T-helper 17 cell (primary cell): Measurements from ENCODE around the gene HSPA12B. TPM values are rescaled to one million over a fixed set of nuclear protein-coding genes. Genes with fewer than 3 reads are reported as not detected.

Source experiments
- ATAC-seq: fragments of 150-1000 bp; cut with Tn5 transposase; 2 replicates; pipeline ENCODE4 v1.10.0; 2021; ENCODE audit warnings: mild to moderate bottlenecking, moderate library complexity
- DNase-seq, 3 donors: peaks; one replicate each; pipeline versions ENCODE4 v3.0.0 to v3.0.0-alpha.2; 2020 to 2021
- H3K9me3 ChIP-seq: one replicate; pipeline ENCODE4 v1.7.0; 2013; ENCODE audit warnings: low read length, mild to moderate bottlenecking; ENCODE audit not compliant: control insufficient read depth, poor library complexity, severe bottlenecking
- H3K27ac Mint-ChIP-seq: one replicate; pipeline ENCODE4 v1.8.0; 2022; ENCODE audit warnings: mild to moderate bottlenecking, moderate library complexity, mixed read lengths
- H3K27me3 Mint-ChIP-seq: one replicate; pipeline ENCODE4 v1.8.0; 2022; ENCODE audit warnings: mixed read lengths
- H3K36me3 Mint-ChIP-seq: one replicate; pipeline ENCODE4 v1.8.0; 2022; ENCODE audit warnings: low read depth, mixed read lengths
- H3K4me1 Mint-ChIP-seq: one replicate; pipeline ENCODE4 v1.8.0; 2022; ENCODE audit warnings: mild to moderate bottlenecking, mixed read lengths
- H3K4me3 Mint-ChIP-seq: one replicate; pipeline ENCODE4 v1.8.0; 2022; ENCODE audit warnings: mild to moderate bottlenecking, moderate library complexity, mixed read lengths
- total RNA-seq, 4 donors: library from RNA in 2 of 4; stranded (reverse) in 2 of 4; gene quantifications; one replicate each; pipeline ENCODE4 v1.2.3 and lab custom pipeline; 2022 to 2026

The HSPA12B gene
- total RNA-seq, 2 donors from 2014 or later = not detected

DNA sequence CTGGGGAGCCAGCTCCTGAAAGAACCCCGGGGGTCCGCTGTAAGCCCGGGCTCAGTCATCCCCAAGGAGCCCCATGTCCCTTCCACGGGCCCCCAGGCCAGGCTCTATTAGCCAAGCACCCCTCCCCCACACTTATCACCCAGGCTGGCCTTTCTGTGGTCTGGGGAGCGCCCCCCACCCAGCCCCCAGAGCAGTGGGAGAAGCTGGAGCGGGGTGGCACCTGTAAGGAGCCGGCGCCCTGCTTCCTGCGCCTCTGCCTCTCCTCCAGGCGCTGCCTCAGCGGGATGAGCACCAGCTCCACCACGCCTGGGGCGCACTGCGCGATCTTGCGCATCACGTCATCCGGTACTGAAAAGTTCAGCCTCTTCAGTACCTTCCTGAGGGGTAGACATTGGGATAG lies 46.5 kb downstream of the HSPA12B start:
- ATAC-seq (no peak), DNase-seq (no peak)
- Mint-ChIP-seq H3K4me1 (peaks cover 28% of the 10 kb centered on the region), H3K4me3 (peak overlapping the region; percentile 89), H3K27ac (no peak overlapping the region), H3K36me3 (no peaks in the 10 kb centered on the region), H3K27me3 (no peaks in the 10 kb centered on the region)
- H3K9me3 ChIP-seq = no peaks in the 10 kb centered on the region

DNA sequence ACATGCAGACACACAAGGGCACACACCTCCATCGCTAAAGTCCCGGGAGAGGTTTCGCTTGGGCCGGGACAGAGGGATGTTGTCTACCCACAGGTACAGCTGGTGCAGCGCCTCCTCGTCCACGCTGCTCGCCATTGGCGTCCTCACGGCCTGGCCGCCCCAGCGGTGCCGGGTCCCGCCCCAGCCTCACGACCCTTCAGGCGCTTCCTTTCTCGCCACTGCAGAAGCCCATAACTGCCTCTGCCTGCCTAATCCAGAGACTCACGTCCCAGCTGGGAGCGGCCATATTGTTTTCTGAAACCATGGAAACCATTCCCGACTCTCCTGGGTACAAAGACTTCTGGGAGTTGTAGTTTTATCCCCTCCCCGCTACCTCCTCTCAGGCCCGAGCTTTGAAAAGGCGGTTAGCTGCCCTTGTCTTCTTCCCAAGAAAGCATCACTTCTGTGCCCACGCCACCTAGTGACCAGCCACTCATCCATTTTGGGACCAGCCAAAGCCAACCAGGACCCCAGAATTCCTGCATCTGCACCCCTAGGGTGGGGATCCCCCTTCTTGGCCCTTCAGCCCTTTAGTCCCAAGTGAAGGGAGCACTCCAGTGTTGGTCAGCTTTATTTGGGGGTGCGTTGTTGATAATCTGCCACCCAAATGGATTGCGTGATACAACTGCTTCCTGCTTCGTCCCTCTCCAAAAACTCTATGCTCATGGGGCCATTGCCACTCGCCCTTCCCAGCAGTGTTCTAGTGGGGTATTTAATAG lies 48.8 kb downstream of the HSPA12B start, which contains the start of gene SPEF1:
TSS of gene SPEF1 (minus strand) at position 296 of the 758 bp plus-strand sequence. CDS start at position 135, 161 bp downstream.
- peak; percentile 59 for ATAC-seq
- no peaks in the 10 kb centered on the region for H3K36me3 Mint-ChIP-seq
- no peaks in the 10 kb centered on the region for H3K9me3 ChIP-seq
- no peaks in the 10 kb centered on the region for H3K27me3 Mint-ChIP-seq
- H3K27ac Mint-ChIP-seq = no peak within 1 kb of the TSS
- H3K4me3 Mint-ChIP-seq = peak within 1 kb of the TSS; percentile 76
- peaks cover 38% of the 10 kb centered on the region for H3K4me1 Mint-ChIP-seq
- DNase-seq = no peak

DNA sequence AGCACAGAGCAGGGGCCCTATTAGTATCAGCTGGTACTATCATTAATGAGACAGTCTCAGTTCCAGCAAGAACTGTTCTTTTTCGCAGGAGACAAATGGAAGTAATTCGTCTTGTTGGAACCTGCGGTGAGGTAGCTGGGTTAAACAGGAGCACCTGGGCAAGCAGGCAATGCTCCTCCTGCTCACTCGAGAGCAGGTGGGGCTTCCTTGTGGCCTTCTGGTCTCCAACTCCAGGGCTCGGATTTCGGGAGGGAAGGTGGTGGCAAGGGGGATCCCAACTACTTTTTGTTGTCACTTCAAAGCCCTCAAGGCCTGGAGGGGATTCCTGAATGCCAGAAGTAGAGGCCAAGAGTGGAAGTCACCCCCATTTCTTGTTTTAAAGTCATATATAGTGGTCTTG lies 50.1 kb downstream of the HSPA12B start:
- H3K36me3 Mint-ChIP-seq = no peaks in the 10 kb centered on the region
- no peak overlapping the region for H3K27ac Mint-ChIP-seq
- no peak overlapping the region for H3K4me3 Mint-ChIP-seq
- peaks cover 33% of the 10 kb centered on the region for H3K4me1 Mint-ChIP-seq
- DNase-seq (no peak), ATAC-seq (no peak)
- H3K9me3 ChIP-seq = no peaks in the 10 kb centered on the region
- H3K27me3 Mint-ChIP-seq = no peaks in the 10 kb centered on the region

DNA sequence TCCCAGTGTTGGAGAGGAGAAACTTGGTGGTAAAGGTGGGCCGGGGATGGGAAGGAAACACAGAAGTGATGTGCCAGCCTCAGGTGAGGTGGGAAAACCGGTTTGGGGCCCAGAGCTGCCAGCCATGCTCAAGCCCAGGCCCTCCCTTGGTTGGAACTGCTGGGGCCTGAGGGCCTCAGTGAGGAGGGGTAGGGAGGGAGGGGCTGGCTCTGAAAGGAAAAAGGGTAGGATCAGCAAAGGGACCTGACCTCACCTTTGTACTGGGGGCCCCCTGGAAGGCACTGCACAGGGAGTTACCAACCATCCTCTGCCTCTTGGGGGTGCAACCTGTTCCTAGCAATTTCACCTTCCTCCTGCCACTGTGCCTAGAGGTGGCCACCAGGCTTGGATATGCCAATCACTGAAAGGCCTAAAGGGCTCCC lies 50.6 kb downstream of the HSPA12B start:
- H3K4me3 Mint-ChIP-seq = no peak overlapping the region
- H3K36me3 Mint-ChIP-seq = no peaks in the 10 kb centered on the region
- H3K9me3 ChIP-seq = no peaks in the 10 kb centered on the region
- peaks cover 32% of the 10 kb centered on the region for H3K4me1 Mint-ChIP-seq
- H3K27ac Mint-ChIP-seq = no peak overlapping the region
- no peak for DNase-seq
- no peaks in the 10 kb centered on the region for H3K27me3 Mint-ChIP-seq
- no peak for ATAC-seq

DNA sequence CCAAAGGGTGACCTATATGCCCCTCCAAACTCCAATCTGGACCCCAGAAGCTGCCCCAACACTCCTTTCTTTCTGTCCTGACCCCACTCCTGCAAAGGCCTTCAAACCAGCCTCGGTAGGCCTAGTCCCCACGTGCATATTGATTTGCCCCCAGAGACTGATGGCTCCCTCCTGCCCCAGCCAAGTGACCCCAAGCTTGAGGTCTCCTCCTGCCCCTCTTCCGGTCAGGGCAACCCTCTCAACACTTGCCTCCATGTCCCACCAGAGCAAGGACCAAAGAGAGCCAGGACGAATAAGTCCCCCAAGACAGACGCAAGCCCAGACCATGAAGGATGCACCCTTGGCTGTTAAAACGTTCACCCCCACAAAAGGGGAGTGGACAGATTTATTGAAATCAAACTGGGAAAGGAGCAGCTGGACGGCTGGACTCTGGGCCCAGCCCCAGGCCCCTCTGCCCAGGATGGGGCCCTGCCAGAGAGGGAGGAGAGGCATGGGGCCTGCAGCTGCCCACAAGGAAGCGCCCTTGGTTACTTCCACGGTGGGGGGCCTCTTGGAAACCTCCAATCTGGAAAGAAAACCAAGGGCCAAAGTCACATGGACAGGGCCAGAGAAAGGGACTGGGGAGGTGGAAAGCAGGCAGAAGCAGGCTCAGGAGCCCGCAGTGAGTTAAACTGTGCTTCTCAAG lies 51.2 kb downstream of the HSPA12B start:
- no peak for DNase-seq
- Mint-ChIP-seq H3K27me3 (no peaks in the 10 kb centered on the region), H3K36me3 (no peaks in the 10 kb centered on the region), H3K4me1 (peaks cover 33% of the 10 kb centered on the region), H3K4me3 (peak overlapping the region; percentile 15), H3K27ac (no peak overlapping the region)
- ATAC-seq = no peak
- H3K9me3 ChIP-seq = no peaks in the 10 kb centered on the region

DNA sequence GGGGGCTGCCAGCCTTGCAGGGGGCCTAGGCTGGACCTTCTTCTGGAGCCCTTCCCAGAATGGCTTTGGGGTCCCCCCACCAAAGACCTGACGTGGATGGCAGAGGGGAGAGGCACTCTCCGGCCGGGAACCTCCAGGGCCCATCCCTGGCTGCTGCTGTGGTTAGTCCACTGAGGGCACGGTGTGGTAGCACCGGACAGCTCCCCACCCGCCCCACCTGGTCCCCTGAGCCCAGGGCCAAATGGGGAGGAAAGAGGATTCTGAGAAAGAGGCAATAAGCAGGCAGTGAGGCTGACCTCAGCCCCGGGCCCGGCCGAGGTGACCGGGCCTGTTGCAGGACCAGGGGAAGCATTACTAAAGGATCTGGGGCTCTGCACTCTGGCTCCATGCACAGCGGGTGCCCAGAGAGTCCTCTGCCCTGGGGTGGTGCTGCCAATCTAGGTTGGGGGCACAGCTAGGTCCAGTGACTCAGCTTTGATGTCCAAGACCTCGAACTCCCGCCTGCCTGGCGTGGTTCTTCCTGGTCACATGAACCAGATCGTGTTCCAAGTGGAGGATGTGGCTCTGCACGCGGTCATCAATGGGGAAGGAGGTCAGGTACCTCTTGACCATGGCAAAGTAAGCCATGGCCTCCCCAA lies 51.9 kb downstream of the HSPA12B start:
- Mint-ChIP-seq H3K36me3 (no peaks in the 10 kb centered on the region), H3K4me1 (peaks cover 37% of the 10 kb centered on the region), H3K27me3 (no peaks in the 10 kb centered on the region), H3K27ac (peak overlapping the region; percentile 75), H3K4me3 (peak overlapping the region; percentile 82)
- DNase-seq (no peak), ATAC-seq (no peak)
- no peaks in the 10 kb centered on the region for H3K9me3 ChIP-seq

DNA sequence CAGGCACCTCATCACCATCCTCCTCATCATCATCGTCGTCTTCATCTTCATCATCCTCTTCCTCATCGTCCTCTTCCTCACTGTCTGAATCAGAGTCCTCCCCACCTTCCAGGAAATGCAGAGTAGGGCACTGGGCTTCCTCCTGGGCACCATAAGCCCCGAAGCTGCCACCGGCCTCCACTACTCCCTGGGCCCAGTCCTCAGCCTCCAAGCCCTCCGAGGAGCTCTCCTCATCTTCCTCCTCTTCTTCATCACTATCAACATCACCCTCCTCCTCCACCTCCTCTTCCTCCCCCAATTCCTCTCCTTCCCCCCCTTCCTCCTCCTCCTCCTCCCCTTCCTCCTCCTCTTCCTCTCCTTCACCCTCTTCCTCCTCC lies 52.4 kb downstream of the HSPA12B start:
- no peaks in the 10 kb centered on the region for H3K36me3 Mint-ChIP-seq
- peaks cover 33% of the 10 kb centered on the region for H3K4me1 Mint-ChIP-seq
- ATAC-seq (no peak), DNase-seq (no peak)
- H3K4me3 Mint-ChIP-seq = peak overlapping the region; percentile 82
- H3K9me3 ChIP-seq = no peaks in the 10 kb centered on the region
- H3K27me3 Mint-ChIP-seq = no peaks in the 10 kb centered on the region
- peak overlapping the region; percentile 75 for H3K27ac Mint-ChIP-seq

DNA sequence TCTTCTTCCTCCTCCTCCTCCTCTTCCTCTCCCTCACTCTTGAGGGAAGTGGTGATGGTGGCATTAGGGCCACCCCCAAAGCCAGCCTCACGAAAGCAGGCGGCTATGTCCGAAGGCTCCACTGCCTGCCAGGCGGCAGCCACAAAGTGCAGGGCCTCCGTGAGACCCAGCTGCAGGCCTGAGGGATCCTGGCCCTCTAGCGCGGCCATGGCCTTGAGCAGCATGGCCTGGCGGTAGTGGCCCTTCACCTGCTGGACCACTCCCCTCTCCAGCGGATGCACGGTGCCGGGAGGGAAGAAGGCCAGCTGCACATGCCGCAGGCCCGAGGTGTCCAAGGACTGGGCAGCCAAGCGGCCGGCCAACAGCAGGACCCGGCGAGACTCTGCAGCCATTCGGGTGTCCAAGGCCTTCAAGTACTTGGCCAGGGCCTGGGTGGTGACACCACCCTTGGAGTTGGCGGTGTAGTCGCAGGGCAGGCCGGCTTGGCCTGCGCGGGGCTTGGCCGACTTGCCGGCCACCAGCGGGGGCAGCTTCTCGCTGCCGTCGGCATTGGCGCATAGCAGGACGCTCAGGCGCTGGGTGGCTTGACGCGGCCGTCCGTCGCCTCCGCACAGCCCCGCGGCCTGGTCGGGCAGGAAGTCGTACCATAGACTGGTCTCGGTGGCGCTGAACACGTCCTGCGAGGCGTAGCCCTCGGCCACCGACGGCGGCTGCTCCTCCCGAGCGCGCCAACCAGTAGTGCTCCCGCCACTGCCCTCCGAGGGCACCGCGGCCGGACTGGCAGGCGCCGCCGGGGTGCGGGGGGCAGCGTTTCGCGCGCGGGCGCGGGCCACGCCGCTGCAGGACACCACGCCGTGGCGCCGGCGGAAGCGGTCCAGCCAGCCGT lies 53.0 kb downstream of the HSPA12B start:
- Mint-ChIP-seq H3K4me1 (peaks cover 31% of the 10 kb centered on the region), H3K27me3 (no peaks in the 10 kb centered on the region), H3K4me3 (peak overlapping the region; percentile 82), H3K27ac (peak overlapping the region; percentile 75), H3K36me3 (no peaks in the 10 kb centered on the region)
- no peak for DNase-seq
- no peaks in the 10 kb centered on the region for H3K9me3 ChIP-seq
- no peak for ATAC-seq

DNA sequence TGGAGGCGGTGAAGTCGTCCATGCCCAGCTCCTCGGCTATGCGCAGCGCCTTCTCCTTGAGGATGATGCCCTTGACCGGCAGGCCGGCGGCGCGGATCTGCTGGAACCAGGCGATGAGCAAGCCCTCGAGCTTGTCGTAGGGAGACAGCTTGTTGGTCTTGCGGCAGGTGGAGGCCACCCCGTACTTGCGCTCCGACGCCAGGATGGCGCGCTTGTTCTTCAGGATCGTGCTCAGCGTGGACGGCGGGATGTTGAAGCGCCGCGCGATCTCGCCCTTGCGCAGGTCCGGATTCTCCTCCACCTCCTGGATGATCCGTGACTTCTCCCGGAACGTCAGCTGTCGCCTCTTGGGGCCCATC lies 53.6 kb downstream of the HSPA12B start:
- ATAC-seq (peak; percentile 35), DNase-seq (peak in 2 of 3 donors; percentile 32 to 33)
- Mint-ChIP-seq H3K36me3 (no peaks in the 10 kb centered on the region), H3K27ac (no peak overlapping the region), H3K4me1 (peaks cover 28% of the 10 kb centered on the region), H3K27me3 (no peaks in the 10 kb centered on the region), H3K4me3 (peak overlapping the region; percentile 87)
- no peaks in the 10 kb centered on the region for H3K9me3 ChIP-seq

DNA sequence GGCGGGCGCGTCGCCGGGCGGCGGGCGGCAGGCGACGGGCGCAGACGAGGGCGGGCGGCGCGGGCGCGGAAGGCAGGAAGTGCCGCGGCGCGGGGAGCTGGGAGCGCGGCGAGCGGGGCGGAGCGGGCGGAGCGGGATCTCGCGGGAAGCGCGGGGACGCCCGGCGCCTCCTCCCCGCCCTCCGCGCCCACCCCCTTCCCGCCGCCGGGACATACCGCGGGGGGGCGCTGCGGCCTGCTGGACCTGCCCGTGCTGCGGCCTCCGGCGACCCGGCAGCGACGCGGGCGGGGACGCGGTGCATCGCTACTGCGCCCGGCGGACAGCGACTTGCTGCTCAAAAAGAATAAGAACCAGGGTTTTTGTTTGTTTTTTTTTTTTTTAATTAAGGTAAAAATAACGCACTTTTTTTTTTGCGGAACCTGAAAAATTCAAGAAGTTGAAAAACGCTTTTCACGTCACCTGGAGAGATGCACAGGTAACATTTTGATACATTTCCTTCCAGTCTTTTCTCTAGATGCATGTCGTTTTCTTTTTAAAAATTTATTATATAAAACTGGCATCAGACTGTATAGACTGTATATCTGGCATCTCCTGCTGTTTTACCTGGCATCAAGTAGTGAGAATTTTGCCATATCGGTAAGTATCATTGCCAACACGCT lies 54.3 kb downstream of the HSPA12B start, which contains the start of gene CENPB:
TSS of gene CENPB (minus strand) at position 76 of the 659 bp plus-strand sequence. CDS start 257 bp downstream, outside the sequence.
- H3K36me3 Mint-ChIP-seq = no peaks in the 10 kb centered on the region
- peak within 1 kb of the TSS; percentile 68 for H3K27ac Mint-ChIP-seq
- ATAC-seq = peak; percentile 92
- no peaks in the 10 kb centered on the region for H3K9me3 ChIP-seq
- peak; percentile 89 to 93 (median 91) for DNase-seq
- H3K4me1 Mint-ChIP-seq = peaks cover 26% of the 10 kb centered on the region
- H3K4me3 Mint-ChIP-seq = peak within 1 kb of the TSS; percentile 87
- no peaks in the 10 kb centered on the region for H3K27me3 Mint-ChIP-seq

DNA sequence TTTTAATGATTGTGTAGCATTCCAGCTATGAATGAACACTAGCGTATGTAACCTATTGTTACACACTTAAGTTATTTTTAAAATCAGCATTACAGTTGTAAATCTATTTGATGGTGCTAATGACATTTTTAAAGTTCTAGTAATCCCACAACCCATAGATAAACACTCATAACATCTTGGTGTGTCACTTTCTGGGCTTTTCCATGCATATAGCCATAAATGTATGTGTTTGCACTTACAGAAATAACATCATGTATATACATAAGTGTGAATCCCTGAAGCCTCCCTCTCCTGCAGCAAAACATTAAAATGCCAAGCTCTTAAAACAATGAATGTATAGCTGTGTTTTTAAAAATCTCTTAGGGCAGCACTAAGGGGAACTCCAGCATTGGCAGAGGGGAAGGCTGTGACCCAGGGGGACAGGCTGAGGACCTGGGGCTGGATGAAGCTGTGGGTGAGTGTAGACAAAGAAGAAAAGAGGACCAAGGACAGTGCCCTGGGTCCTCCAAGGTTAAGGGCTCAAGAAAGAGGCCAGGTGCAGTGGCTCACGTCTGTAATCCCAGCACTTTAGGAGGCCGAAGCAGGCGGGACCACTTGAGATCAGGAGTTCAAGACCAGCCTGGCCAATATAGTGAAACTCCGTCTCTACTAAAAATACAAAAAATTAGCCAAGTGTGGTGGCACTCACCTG lies 55.0 kb downstream of the HSPA12B start:
- DNase-seq (no peak), ATAC-seq (no peak)
- no peaks in the 10 kb centered on the region for H3K27me3 Mint-ChIP-seq
- H3K9me3 ChIP-seq = no peaks in the 10 kb centered on the region
- H3K36me3 Mint-ChIP-seq = no peaks in the 10 kb centered on the region
- peaks cover 26% of the 10 kb centered on the region for H3K4me1 Mint-ChIP-seq
- H3K27ac Mint-ChIP-seq = peak overlapping the region; percentile 68
- H3K4me3 Mint-ChIP-seq = peak overlapping the region; percentile 36

DNA sequence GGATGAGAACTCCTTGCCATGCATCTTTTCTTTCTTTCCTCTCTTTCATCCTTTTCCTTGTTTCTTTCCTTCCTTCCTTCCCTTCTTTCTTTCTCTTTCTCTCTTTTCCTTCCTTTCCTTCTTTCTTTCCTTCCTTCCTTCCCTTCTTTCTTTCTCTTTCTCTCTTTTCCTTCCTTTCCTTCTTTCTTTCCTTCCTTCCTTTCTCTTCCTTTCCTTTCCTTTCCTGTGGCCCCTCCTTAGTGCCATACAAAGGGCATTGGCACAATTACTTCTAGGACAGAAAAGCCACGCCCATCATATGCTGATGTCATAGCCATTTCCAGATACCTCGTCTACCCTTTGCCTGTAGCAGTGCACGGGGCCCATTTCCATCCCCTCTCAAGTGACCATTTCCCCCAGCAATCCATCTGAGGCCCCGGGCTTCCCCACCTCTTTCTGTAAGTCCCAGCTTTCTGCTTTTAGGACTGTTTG lies 56.2 kb downstream of the HSPA12B start:
- DNase-seq = no peak
- no peak for ATAC-seq
- H3K4me1 Mint-ChIP-seq = peaks cover 22% of the 10 kb centered on the region
- H3K9me3 ChIP-seq = no peaks in the 10 kb centered on the region
- H3K4me3 Mint-ChIP-seq = peak overlapping the region; percentile 57
- H3K27ac Mint-ChIP-seq = peak overlapping the region; percentile 83
- H3K27me3 Mint-ChIP-seq = no peaks in the 10 kb centered on the region
- H3K36me3 Mint-ChIP-seq = no peaks in the 10 kb centered on the region
